Measurements from ENCODE around the gene ZNF778. TPM values are rescaled to one million over a fixed set of nuclear protein-coding genes. Genes with fewer than 3 reads are reported as not detected.

ZNF778 gene
- total RNA-seq, 1 donor from 2014 or later: 8.7 TPM

GRCh38 chr16:89174055-89174827, 43.3 kb upstream of the ZNF778 start:
- TF ChIP-seq, protein P1, sequence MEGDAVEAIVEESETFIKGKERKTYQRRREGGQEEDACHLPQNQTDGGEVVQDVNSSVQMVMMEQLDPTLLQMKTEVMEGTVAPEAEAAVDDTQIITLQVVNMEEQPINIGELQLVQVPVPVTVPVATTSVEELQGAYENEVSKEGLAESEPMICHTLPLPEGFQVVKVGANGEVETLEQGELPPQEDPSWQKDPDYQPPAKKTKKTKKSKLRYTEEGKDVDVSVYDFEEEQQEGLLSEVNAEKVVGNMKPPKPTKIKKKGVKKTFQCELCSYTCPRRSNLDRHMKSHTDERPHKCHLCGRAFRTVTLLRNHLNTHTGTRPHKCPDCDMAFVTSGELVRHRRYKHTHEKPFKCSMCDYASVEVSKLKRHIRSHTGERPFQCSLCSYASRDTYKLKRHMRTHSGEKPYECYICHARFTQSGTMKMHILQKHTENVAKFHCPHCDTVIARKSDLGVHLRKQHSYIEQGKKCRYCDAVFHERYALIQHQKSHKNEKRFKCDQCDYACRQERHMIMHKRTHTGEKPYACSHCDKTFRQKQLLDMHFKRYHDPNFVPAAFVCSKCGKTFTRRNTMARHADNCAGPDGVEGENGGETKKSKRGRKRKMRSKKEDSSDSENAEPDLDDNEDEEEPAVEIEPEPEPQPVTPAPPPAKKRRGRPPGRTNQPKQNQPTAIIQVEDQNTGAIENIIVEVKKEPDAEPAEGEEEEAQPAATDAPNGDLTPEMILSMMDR (IDR thresholded peaks at IDR 0.05; ENCODE audit: borderline replicate concordance): no peak
- H3K9me3 ChIP-seq (replicated peaks): no peaks in the 10 kb centered on the region
- H3K27ac ChIP-seq (replicated peaks): no peak overlapping the region
- H3K36me3 ChIP-seq: no peaks in the 10 kb centered on the region
- H3K27me3 ChIP-seq (ENCODE audit: low read depth): peaks cover 89% of the 10 kb centered on the region
- H3K4me3 ChIP-seq: no peak overlapping the region
- peaks cover 17% of the 10 kb centered on the region for H3K4me1 ChIP-seq
- intact Hi-C loops (cut with micrococcal nuclease): no loop called here
- DNase-seq: no peak

DNA sequence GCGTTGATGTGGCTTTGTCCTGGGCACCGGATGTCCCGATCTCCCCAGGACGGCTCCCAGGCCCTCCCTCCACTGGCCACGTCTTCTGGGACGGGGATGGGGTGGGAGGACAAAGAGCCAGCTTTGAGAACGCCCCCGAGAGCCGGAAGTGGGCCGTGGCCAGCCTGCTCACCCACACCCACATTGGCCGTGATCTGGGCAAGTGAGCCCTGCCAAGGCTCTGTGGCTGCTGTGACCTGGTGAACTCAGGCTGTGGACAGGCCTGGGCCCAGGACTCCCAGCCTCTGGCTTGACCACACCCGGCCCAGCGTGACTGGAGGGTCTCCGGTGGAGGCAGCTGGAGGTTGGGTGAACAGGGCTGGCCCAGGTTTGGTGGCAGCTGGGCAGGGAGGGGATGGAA, 42.6 kb upstream of the ZNF778 start:
- intact Hi-C loops (cut with micrococcal nuclease): no loop called here
- peaks cover 89% of the 10 kb centered on the region for H3K27me3 ChIP-seq (ENCODE audit: low read depth)
- DNase-seq: no peak
- H3K27ac ChIP-seq (replicated peaks): no peak overlapping the region
- no peaks in the 10 kb centered on the region for H3K36me3 ChIP-seq
- TF ChIP-seq, protein P1 (IDR thresholded peaks at IDR 0.05; ENCODE audit: borderline replicate concordance): no peak
- peaks cover 17% of the 10 kb centered on the region for H3K4me1 ChIP-seq
- H3K9me3 ChIP-seq (replicated peaks): no peaks in the 10 kb centered on the region
- no peak overlapping the region for H3K4me3 ChIP-seq

GRCh38 chr16:89175280-89176146, 42.0 kb upstream of the ZNF778 start:
- intact Hi-C loops (cut with micrococcal nuclease): no loop called here
- Histone ChIP-seq H3K4me1 (peaks cover 15% of the 10 kb centered on the region), H3K9me3 (replicated peaks) (no peaks in the 10 kb centered on the region), H3K27me3 (ENCODE audit: low read depth) (peaks cover 89% of the 10 kb centered on the region), H3K4me3 (no peak overlapping the region), H3K27ac (replicated peaks) (no peak overlapping the region), H3K36me3 (no peaks in the 10 kb centered on the region)
- DNase-seq: no peak
- TF ChIP-seq, protein P1 (IDR thresholded peaks at IDR 0.05; ENCODE audit: borderline replicate concordance): no peak

- H3K9me3 ChIP-seq (replicated peaks): no peaks in the 10 kb centered on the region
- no peak overlapping the region for H3K27ac ChIP-seq (replicated peaks)
- H3K4me1 ChIP-seq: peaks cover 8% of the 10 kb centered on the region
- no peak overlapping the region for H3K4me3 ChIP-seq
- no peak for DNase-seq
- H3K36me3 ChIP-seq: no peaks in the 10 kb centered on the region
- peaks cover 89% of the 10 kb centered on the region for H3K27me3 ChIP-seq (ENCODE audit: low read depth)
- TF ChIP-seq, protein P1 (IDR thresholded peaks at IDR 0.05; ENCODE audit: borderline replicate concordance): no peak
- intact Hi-C loops (cut with micrococcal nuclease): no loop called here
Measured at GRCh38 chr16:89176147-89176690, 41.3 kb upstream of the ZNF778 start.

DNA sequence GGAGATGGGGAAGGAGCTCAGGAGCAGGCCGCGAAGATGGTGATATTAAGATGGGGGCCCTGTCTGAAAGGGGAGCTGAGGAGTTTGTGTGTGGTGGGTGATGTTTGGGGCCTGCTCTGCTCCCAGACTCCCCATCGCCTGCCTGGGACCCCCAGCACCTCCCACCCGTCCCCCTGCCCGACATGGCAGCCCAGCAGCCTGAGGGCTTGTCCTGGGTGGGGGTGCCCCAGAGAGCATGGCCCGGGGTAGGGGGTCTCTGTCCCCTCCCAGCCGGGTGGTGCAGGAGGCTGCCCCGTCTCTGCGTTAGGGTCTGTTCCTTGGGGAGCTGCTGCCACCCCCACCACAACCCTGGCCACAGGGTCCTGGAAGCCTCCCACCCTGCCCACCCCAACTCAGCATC, 40.8 kb upstream of the ZNF778 start:
- Histone ChIP-seq H3K36me3 (no peaks in the 10 kb centered on the region), H3K4me3 (no peak overlapping the region), H3K27me3 (ENCODE audit: low read depth) (peaks cover 89% of the 10 kb centered on the region), H3K27ac (replicated peaks) (no peak overlapping the region), H3K4me1 (peaks cover 3% of the 10 kb centered on the region), H3K9me3 (replicated peaks) (no peaks in the 10 kb centered on the region)
- DNase-seq: no peak
- intact Hi-C loops (cut with micrococcal nuclease): no loop called here
- TF ChIP-seq, protein P1 (IDR thresholded peaks at IDR 0.05; ENCODE audit: borderline replicate concordance): no peak
